DMS 273 (cell line): ENCODE results near the gene MERTK.

Source experiments
- DNase-seq: peaks from one replicate; lab custom pipeline; 2025; ENCODE audit not compliant: unreplicated experiment; lab: John Stamatoyannopoulos, UW

MERTK gene

DNA sequence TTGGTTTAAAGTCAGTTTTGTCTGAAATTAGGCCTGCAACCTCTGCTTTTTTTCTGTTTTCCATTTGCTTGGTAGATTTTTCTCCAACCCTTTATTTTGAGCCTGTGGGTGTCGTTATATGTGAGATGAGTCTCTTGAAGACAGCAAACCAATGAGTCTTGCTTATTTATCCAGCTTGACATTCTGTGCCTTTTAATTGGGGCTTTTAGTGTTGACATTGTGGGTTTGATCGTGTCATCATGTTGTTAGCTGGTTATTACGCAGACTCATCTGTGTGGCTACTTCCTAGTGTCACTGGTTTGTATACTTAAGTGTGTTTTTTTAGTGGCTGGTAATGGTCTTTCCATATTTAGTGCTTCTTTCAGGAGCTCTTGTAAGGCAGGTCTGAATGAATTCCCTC is 175.5 kb downstream of the MERTK start:
- DNase-seq: no peak

DNA sequence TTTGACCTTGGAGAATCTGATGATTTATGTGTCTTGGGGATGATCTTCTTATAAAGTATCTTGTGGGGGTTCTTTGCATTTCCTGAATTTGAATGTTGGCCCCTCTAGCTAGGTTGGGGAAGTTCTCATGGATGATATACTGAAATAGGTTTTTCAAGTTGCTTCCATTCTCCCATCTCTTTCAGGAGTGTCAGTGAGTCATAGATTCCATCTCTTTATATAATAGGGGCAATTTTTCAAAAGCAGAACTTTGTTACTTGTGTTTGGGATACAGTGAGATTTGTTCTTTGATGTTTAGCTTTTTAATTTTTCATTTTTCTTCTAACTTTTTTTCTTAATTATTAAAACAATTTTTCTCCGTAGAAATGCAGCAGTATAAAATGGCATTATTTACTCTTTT is 176.1 kb downstream of the MERTK start:
- no peak for DNase-seq

DNA sequence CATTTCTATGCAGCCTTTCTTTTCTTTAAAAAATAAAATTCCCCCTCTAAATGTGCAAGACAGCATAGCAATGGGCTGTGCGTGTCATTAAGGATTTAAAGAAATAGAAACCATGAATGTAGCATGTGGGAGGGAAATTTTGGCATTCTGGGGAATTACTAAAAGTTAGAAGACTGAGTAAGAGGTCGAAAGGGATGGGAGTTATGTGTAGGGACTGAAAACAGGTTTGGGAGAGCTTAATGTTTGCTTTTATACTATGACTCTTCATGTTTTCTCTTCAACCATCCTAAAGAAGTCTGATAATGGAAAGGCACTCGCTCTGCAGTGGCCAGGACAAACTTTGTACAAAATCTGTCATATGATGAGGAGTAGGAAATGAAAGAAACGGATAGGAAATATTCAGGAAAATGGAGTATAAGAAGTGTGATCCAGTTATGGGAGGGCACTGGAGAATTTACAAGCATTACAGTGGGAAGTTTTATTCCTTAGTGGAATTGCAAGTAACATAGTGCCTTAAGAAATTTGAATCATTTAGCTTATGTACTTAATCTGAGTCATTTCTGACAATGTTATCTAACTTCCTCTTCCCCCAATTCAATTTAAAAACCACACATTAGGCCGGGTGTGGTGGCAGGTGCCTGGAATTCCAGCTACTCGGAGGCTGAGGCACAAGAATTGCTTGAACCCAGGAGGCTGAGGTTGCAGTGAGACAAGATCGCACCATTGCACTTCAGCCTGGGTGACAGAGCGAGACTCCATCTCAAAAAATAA is 177.3 kb downstream of the MERTK start:
- DNase-seq: no peak

DNA sequence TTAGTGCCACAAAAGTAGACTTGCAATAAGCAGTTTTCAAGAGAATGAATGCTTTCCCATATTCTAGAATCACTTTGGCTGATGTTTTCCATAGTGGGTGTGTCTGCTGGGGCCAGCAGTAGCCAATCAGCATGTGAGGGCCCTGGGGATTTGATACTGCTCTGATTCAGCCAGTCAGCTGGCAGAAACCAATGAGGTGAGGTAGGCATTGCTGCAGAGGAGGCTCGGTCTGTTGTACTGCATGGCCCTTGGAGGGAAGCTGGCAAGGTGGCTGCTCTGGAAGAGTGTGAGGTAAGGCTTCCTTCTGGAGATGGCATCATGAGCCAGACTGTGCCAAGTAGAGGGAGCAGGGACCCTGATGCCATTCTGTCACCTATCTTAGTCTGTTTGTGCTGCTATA is 179.4 kb downstream of the MERTK start:
- DNase-seq: peak; percentile 20
